HuH-7 (cell line): ENCODE data around the gene CYP46A1.
"Not testable (repeated sequence)": the region's sequence is repeated elsewhere in the genome, so short reads cannot be mapped to it uniquely, and the experiment has no call there.

Source experiments
- DNase-seq: peaks from one replicate; pipeline ENCODE4 v3.0.0; 2011; ENCODE audit warnings: low spot score

CYP46A1 gene

GRCh38 chr14:99757331-99758070 is 73.4 kb downstream of the CYP46A1 start:
- DNase-seq: no peak

GRCh38 chr14:99758121-99758821 is 74.2 kb downstream of the CYP46A1 start:
- DNase-seq: no peak

- DNase-seq: no peak
Observed at GRCh38 chr14:99758872-99759545, 74.9 kb downstream of the CYP46A1 start.

GRCh38 chr14:99759546-99759925 is 75.4 kb downstream of the CYP46A1 start:
- no peak for DNase-seq

GRCh38 chr14:99760817-99761216 is 76.7 kb downstream of the CYP46A1 start:
- no peak for DNase-seq

GRCh38 chr14:99762911-99763310 is 78.8 kb downstream of the CYP46A1 start:
- DNase-seq: not testable (repeated sequence)

GRCh38 chr14:99763527-99764221 is 79.6 kb downstream of the CYP46A1 start:
- DNase-seq: no peak

- no peak for DNase-seq
Observed at GRCh38 chr14:99764222-99764706, 80.2 kb downstream of the CYP46A1 start.

GRCh38 chr14:99768381-99768780 is 84.3 kb downstream of the CYP46A1 start:
- no peak for DNase-seq

- no peak for DNase-seq
Observed at GRCh38 chr14:99769123-99769522, 85.0 kb downstream of the CYP46A1 start.

- no peak for DNase-seq
Observed at GRCh38 chr14:99769799-99770198, 85.7 kb downstream of the CYP46A1 start.

GRCh38 chr14:99772371-99773283 is 88.5 kb downstream of the CYP46A1 start:
- no peak for DNase-seq

GRCh38 chr14:99773521-99774497 is 89.7 kb downstream of the CYP46A1 start:
- no peak for DNase-seq

GRCh38 chr14:99774556-99775307 is 90.6 kb downstream of the CYP46A1 start:
- no peak for DNase-seq

GRCh38 chr14:99775351-99775750 is 91.3 kb downstream of the CYP46A1 start:
- no peak for DNase-seq
